Measurements from ENCODE around the gene MFAP4.

- TF ChIP-seq CTCF (IDR thresholded peaks at IDR 0.05) = no peak
- no peak for TF ChIP-seq EP300 (IDR thresholded peaks at IDR 0.05)
Observed at GRCh38 chr17:19415311-19415710, 28.3 kb upstream of the MFAP4 start.
